H1 (cell line): Measurements from ENCODE around the gene CD69. TPM values are rescaled to one million over a fixed set of nuclear protein-coding genes. Genes with fewer than 3 reads are reported as not detected.

Source experiments
- CBX5 ChIP-seq: fragments of 300-800, 300-1000 bp; sonication (generic); IDR thresholded peaks from 2 replicates; pipeline ENCODE4 v1.7.1; 2016; ENCODE audit warnings: antibody characterized with exemption, low read length, low read depth
- JUN ChIP-seq: IDR thresholded peaks from 2 replicates; pipeline ENCODE4 v1.6.1; 2011; ENCODE audit warnings: low read depth, mild to moderate bottlenecking, improper control_type of control experiment, low read length
- NRF1 ChIP-seq: IDR thresholded peaks from 2 replicates; pipeline ENCODE4 v1.6.1; 2011; ENCODE audit warnings: mild to moderate bottlenecking, low read depth, low read length, improper control_type of control experiment
- SIN3A ChIP-seq, 2 experiments: IDR thresholded peaks in 1 of 2; conservative IDR thresholded peaks in 1 of 2; 2 replicates each; pipeline ENCODE4 v1.6.1; 2011 to 2012; ENCODE audit warnings: low read length in 2 of 2, improper control_type of control experiment in 1 of 2, low read depth in 1 of 2, mild to moderate bottlenecking in 1 of 2
- SP1 ChIP-seq: IDR thresholded peaks from 2 replicates; pipeline ENCODE4 v1.6.1; 2011; ENCODE audit warnings: low read depth, low read length
- polyA plus RNA-seq, 7 experiments: library from polyadenylated mRNA; depleted of rRNA in 3 of 7; stranded (reverse) in 5 of 7; unstranded in 2 of 7; fragments of >200 nt in 5 of 7; fragments of 200-250 nt in 2 of 7; gene quantifications; 1 replicate in 5 of 7; 2 replicates in 1 of 7; 4 replicates in 1 of 7; pipeline versions ENCODE4 v1.2.1 to v1.2.3, GENCODE V29; 2011 to 2013; ENCODE audit warnings: missing spikeins in 2 of 7, mixed read lengths in 2 of 7
- total RNA-seq: library from RNA; stranded (reverse); fragmentation: NEBNext Ultra II Directional; extraction: Animal tissue kit (Norgen Biotek cat#: 25700); gene quantifications from 2 replicates; pipeline ENCODE4 v1.2.1, GENCODE V29; 2021
- TF ChIP-seq, protein P1 (sequence below): IDR thresholded peaks from 2 replicates; pipeline ENCODE4 v1.6.1; 2012; ENCODE audit warnings: inconsistent platforms

Gene CD69
- total and polyA plus RNA-seq, 2 of the 8 experiments (the other 6 are each of a cell fraction or from before 2014, with no cell fraction given) = not detected

GRCh38 chr12:9724023-9724422 lies 36.7 kb downstream of the CD69 start (continued):
- TF ChIP-seq, protein P1, sequence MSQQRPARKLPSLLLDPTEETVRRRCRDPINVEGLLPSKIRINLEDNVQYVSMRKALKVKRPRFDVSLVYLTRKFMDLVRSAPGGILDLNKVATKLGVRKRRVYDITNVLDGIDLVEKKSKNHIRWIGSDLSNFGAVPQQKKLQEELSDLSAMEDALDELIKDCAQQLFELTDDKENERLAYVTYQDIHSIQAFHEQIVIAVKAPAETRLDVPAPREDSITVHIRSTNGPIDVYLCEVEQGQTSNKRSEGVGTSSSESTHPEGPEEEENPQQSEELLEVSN = no peak
- TF ChIP-seq NRF1 (no peak), CBX5 (no peak), JUN (no peak), SIN3A (conservative IDR thresholded peaks at IDR 0.05 in 1 of 2, IDR thresholded peaks at IDR 0.05 in 1 of 2; ENCODE audit: low read depth in 1 of 2, low read length in 2 of 2) (no peak), SP1 (no peak)
